ENCODE results near the gene CDH16.

GRCh38 chr16:66898207-66898606 is 20.5 kb downstream of the CDH16 start:
- TF ChIP-seq POLR2A (IDR thresholded peaks at IDR 0.05) (no peak), CTCF (IDR thresholded peaks at IDR 0.05) (no peak)

Measured in vagina (tissue), 2 donors.